ENCODE measurements around the gene ARL4D. TPM values are rescaled to one million over a fixed set of nuclear protein-coding genes. Genes with fewer than 3 reads are reported as not detected.
A peak's percentile ranks its signal among the peaks of the same experiment; 100 is the strongest.

The ARL4D gene
- polyA plus RNA-seq, 1 donor from 2014 or later: 10.6 TPM

DNA sequence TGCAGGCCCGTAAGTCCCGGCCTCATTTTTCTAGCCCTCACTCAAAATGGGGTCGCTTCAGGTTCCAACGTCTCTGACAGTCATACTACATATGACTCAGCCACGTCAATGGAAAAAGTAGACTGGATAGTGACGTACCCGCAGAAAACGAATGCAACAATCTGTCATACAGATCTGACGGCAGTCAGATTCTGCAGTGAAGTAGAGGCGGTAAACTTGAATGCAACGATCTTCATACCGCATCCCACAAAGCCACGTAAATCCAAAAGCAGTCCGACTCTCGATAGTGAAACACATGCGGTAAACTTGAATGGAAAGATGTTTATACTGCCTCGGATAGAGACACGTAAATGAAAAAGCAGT, 38.4 kb upstream of the ARL4D start:
- H3K27me3 ChIP-seq (ENCODE audit: insufficient read depth, low read depth, low read length): peaks cover 8% of the 10 kb centered on the region
- H3K9ac ChIP-seq (ENCODE audit: low read length): peak overlapping the region; percentile 51
- H2AFZ ChIP-seq (ENCODE audit: low read depth, low read length): no peak overlapping the region
- H3K36me3 ChIP-seq (ENCODE audit: insufficient read depth, low read length): no peaks in the 10 kb centered on the region
- H3F3A ChIP-seq (ENCODE audit: insufficient read depth, low read length, poor library complexity, severe bottlenecking): no peaks in the 10 kb centered on the region
- H3K79me2 ChIP-seq (replicated peaks; ENCODE audit: insufficient read depth, low read length): no peaks in the 10 kb centered on the region
- H3K4me2 ChIP-seq (ENCODE audit: low read length): no peak overlapping the region
- peaks cover 6% of the 10 kb centered on the region for H3K9me3 ChIP-seq (ENCODE audit: low read length)
- no peaks in the 10 kb centered on the region for H4K20me1 ChIP-seq (ENCODE audit: insufficient read depth)
- H3K9me2 ChIP-seq (ENCODE audit: insufficient read depth, low read length): no peaks in the 10 kb centered on the region
- TF ChIP-seq MXI1 (conservative IDR thresholded peaks at IDR 0.05; ENCODE audit: poor library complexity, severe bottlenecking) (no peak), EP300 (conservative IDR thresholded peaks at IDR 0.05; ENCODE audit: poor library complexity, severe bottlenecking) (no peak), SMC3 (conservative IDR thresholded peaks at IDR 0.05; ENCODE audit: poor library complexity) (no peak), TAF1 (IDR thresholded peaks at IDR 0.05; ENCODE audit: low read depth) (no peak)
- TF ChIP-seq, protein P1, sequence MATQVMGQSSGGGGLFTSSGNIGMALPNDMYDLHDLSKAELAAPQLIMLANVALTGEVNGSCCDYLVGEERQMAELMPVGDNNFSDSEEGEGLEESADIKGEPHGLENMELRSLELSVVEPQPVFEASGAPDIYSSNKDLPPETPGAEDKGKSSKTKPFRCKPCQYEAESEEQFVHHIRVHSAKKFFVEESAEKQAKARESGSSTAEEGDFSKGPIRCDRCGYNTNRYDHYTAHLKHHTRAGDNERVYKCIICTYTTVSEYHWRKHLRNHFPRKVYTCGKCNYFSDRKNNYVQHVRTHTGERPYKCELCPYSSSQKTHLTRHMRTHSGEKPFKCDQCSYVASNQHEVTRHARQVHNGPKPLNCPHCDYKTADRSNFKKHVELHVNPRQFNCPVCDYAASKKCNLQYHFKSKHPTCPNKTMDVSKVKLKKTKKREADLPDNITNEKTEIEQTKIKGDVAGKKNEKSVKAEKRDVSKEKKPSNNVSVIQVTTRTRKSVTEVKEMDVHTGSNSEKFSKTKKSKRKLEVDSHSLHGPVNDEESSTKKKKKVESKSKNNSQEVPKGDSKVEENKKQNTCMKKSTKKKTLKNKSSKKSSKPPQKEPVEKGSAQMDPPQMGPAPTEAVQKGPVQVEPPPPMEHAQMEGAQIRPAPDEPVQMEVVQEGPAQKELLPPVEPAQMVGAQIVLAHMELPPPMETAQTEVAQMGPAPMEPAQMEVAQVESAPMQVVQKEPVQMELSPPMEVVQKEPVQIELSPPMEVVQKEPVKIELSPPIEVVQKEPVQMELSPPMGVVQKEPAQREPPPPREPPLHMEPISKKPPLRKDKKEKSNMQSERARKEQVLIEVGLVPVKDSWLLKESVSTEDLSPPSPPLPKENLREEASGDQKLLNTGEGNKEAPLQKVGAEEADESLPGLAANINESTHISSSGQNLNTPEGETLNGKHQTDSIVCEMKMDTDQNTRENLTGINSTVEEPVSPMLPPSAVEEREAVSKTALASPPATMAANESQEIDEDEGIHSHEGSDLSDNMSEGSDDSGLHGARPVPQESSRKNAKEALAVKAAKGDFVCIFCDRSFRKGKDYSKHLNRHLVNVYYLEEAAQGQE (IDR thresholded peaks at IDR 0.05; ENCODE audit: borderline replicate concordance): no peak
- TF ChIP-seq, protein P2, sequence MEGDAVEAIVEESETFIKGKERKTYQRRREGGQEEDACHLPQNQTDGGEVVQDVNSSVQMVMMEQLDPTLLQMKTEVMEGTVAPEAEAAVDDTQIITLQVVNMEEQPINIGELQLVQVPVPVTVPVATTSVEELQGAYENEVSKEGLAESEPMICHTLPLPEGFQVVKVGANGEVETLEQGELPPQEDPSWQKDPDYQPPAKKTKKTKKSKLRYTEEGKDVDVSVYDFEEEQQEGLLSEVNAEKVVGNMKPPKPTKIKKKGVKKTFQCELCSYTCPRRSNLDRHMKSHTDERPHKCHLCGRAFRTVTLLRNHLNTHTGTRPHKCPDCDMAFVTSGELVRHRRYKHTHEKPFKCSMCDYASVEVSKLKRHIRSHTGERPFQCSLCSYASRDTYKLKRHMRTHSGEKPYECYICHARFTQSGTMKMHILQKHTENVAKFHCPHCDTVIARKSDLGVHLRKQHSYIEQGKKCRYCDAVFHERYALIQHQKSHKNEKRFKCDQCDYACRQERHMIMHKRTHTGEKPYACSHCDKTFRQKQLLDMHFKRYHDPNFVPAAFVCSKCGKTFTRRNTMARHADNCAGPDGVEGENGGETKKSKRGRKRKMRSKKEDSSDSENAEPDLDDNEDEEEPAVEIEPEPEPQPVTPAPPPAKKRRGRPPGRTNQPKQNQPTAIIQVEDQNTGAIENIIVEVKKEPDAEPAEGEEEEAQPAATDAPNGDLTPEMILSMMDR (IDR thresholded peaks at IDR 0.05; ENCODE audit: poor library complexity, severe bottlenecking): no peak
- H3K27ac ChIP-seq (ENCODE audit: low read length): peak overlapping the region; percentile 79
- H3K4me3 ChIP-seq (ENCODE audit: low read length): peak overlapping the region; percentile 61

DNA sequence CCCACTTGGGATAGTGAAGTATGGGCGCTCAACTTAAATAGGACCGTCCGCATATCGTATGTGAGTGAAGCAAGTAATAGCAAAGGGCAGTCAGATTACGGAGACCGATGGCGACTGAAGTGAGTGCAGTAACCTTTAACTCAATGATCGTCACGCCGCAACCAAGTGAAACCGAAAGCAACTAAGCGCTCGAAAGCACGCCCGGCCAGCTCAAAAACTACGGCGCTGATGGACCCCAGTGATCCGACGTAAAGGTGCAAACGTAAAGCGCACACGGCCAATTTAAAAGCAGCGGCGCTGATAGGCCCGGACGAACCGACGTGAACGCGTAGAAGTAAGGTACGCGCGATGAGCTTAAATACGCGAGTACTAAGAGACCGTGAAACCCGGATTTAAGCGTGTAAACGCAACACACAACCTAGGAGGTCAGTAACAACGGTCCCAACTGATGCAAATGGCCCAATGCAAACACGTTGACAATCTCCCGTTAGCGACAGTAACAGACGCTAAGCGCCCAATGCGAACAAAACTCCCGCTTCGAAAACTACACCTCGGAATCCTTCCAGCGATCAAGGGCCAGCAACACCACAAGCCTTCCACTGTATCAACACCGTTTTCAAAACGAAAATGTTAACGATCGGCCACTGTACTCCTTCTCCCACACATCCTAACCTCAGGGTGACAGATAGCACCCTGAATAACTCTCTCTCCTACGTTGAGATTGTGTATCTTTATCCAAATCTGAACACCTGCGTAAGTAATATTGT, 37.9 kb upstream of the ARL4D start:
- Histone ChIP-seq H3K4me2 (ENCODE audit: low read length) (no peak overlapping the region), H3K36me3 (ENCODE audit: insufficient read depth, low read length) (no peaks in the 10 kb centered on the region), H3F3A (ENCODE audit: insufficient read depth, low read length, poor library complexity, severe bottlenecking) (no peaks in the 10 kb centered on the region), H4K20me1 (ENCODE audit: insufficient read depth) (no peaks in the 10 kb centered on the region), H2AFZ (ENCODE audit: low read depth, low read length) (peak overlapping the region; percentile 4), H3K27me3 (ENCODE audit: insufficient read depth, low read depth, low read length) (peaks cover 8% of the 10 kb centered on the region), H3K4me3 (ENCODE audit: low read length) (peak overlapping the region; percentile 61), H3K27ac (ENCODE audit: low read length) (peak overlapping the region; percentile 79), H3K79me2 (replicated peaks; ENCODE audit: insufficient read depth, low read length) (no peaks in the 10 kb centered on the region), H3K9me2 (ENCODE audit: insufficient read depth, low read length) (no peaks in the 10 kb centered on the region), H3K9ac (ENCODE audit: low read length) (peak overlapping the region; percentile 51), H3K9me3 (ENCODE audit: low read length) (peaks cover 6% of the 10 kb centered on the region)
- TF ChIP-seq EZH2 (IDR thresholded peaks at IDR 0.05; ENCODE audit: borderline replicate concordance, insufficient read depth, low read length, poor library complexity, severe bottlenecking): no peak
- peak; percentile 100 for TF ChIP-seq POLR2AphosphoS5 (IDR thresholded peaks at IDR 0.05)
- no peak for TF ChIP-seq MXI1 (conservative IDR thresholded peaks at IDR 0.05; ENCODE audit: poor library complexity, severe bottlenecking)
- TF ChIP-seq, protein P1 (IDR thresholded peaks at IDR 0.05; ENCODE audit: borderline replicate concordance): peak; percentile 67
- no peak for TF ChIP-seq RAD21 (conservative IDR thresholded peaks at IDR 0.05)
- TF ChIP-seq EP300 (conservative IDR thresholded peaks at IDR 0.05; ENCODE audit: poor library complexity, severe bottlenecking): peak; percentile 62
- TF ChIP-seq, protein P2 (IDR thresholded peaks at IDR 0.05; ENCODE audit: poor library complexity, severe bottlenecking): no peak
- TF ChIP-seq SMC3 (conservative IDR thresholded peaks at IDR 0.05; ENCODE audit: poor library complexity): no peak
- peak; percentile 42 for TF ChIP-seq TAF1 (IDR thresholded peaks at IDR 0.05; ENCODE audit: low read depth)
